HG02885 (cell line): ENCODE results near the gene EDIL3.

Experiments used
- ATAC-seq: cut with Tn5 transposase; IDR thresholded peaks from one replicate; pipeline ENCODE4 v1.9.1; 2021; ENCODE audit warnings: mild to moderate bottlenecking; ENCODE audit not compliant: unreplicated experiment, poor library complexity

Gene EDIL3

GRCh38 chr5:83993803-83994202 lies 390.9 kb downstream of the EDIL3 start:
- no peak for ATAC-seq

- ATAC-seq, result no peak
Observed at GRCh38 chr5:83991566-83992224, 393.0 kb downstream of the EDIL3 start.

GRCh38 chr5:83988293-83988685 lies 396.4 kb downstream of the EDIL3 start:
- no peak for ATAC-seq

GRCh38 chr5:83987513-83988292 lies 397.0 kb downstream of the EDIL3 start:
- no peak for ATAC-seq

- ATAC-seq, result no peak
Observed at GRCh38 chr5:83983852-83984251, 400.8 kb downstream of the EDIL3 start.

GRCh38 chr5:83973925-83974815 lies 410.5 kb downstream of the EDIL3 start:
- no peak for ATAC-seq

GRCh38 chr5:83972909-83973308 lies 411.8 kb downstream of the EDIL3 start:
- ATAC-seq, result no peak

GRCh38 chr5:83972236-83972635 lies 412.4 kb downstream of the EDIL3 start:
- no peak for ATAC-seq

- no peak for ATAC-seq
Observed at GRCh38 chr5:83967417-83967816, 417.3 kb downstream of the EDIL3 start.

- ATAC-seq, result no peak
Observed at GRCh38 chr5:83965441-83965840, 419.2 kb downstream of the EDIL3 start.

GRCh38 chr5:83964271-83964670 lies 420.4 kb downstream of the EDIL3 start:
- ATAC-seq, result no peak

- no peak for ATAC-seq
Observed at GRCh38 chr5:83957188-83957587, 427.5 kb downstream of the EDIL3 start.

- ATAC-seq, result no peak
Observed at GRCh38 chr5:83956386-83956785, 428.3 kb downstream of the EDIL3 start.

- no peak for ATAC-seq
Observed at GRCh38 chr5:83955916-83956315, 428.8 kb downstream of the EDIL3 start.

GRCh38 chr5:83947763-83948162 lies 436.9 kb downstream of the EDIL3 start:
- ATAC-seq, result no peak

- no peak for ATAC-seq
Observed at GRCh38 chr5:83946516-83946915, 438.2 kb downstream of the EDIL3 start.

- no peak for ATAC-seq
Observed at GRCh38 chr5:83942155-83942554, 442.5 kb downstream of the EDIL3 start.

GRCh38 chr5:83937837-83938236 lies 446.8 kb downstream of the EDIL3 start:
- no peak for ATAC-seq

GRCh38 chr5:83931969-83932368 lies 452.7 kb downstream of the EDIL3 start:
- no peak for ATAC-seq

GRCh38 chr5:83927140-83927733 lies 457.4 kb downstream of the EDIL3 start:
- ATAC-seq, result peak; percentile 69

- no peak for ATAC-seq
Observed at GRCh38 chr5:83925955-83926337, 458.7 kb downstream of the EDIL3 start.
